Measurements from ENCODE around the gene BIVM.

BIVM gene

GRCh38 chr13:102881819-102882686 is 83.1 kb downstream of the BIVM start:
- no peak for DNase-seq (ENCODE audit: low read depth)

Data from GM04504 (cell line).